Vagina (tissue), 2 donors: ENCODE data around the gene PIGS.

Experiments
- POLR2A ChIP-seq, 2 donors: fragments of 450-650 bp; IDR thresholded peaks; one replicate each; pipeline ENCODE4 v1.6.1; 2017; ENCODE audit warnings: antibody characterized with exemption in 2 of 2, mild to moderate bottlenecking in 2 of 2, moderate library complexity in 2 of 2
- TF ChIP-seq, protein P1 (sequence below), 3 experiments: fragments of 450-650 bp in 2 of 3; fragments of 200-600 bp in 1 of 3; sonication (generic) in 1 of 3; IDR thresholded peaks; one replicate each; pipeline ENCODE4 v1.5.1; 2017 to 2019; ENCODE audit warnings: antibody characterized with exemption in 3 of 3, mild to moderate bottlenecking in 2 of 3, moderate library complexity in 2 of 3

DNA sequence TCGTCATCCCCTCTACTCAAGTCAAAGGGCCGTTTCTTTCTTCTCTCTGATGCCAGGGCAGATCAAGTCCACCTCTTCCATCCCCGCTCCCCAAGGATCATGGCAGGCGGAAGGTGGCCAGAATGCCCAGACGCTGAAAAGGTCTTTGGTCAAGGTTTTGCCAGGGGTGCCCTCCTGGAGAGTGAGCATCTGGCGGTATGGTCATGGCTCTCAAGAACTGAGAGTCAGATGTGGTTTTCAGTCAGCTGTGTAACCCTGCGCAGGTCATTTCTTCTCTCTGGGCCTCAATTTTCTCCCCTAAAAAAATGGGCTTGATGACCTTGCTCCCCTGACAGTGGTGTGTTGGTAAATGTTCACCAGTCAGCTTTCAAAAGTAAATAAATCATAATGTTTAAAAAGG is 52.7 kb downstream of the PIGS start:
- no peak for TF ChIP-seq POLR2A (IDR thresholded peaks at IDR 0.05)
- TF ChIP-seq, protein P1, sequence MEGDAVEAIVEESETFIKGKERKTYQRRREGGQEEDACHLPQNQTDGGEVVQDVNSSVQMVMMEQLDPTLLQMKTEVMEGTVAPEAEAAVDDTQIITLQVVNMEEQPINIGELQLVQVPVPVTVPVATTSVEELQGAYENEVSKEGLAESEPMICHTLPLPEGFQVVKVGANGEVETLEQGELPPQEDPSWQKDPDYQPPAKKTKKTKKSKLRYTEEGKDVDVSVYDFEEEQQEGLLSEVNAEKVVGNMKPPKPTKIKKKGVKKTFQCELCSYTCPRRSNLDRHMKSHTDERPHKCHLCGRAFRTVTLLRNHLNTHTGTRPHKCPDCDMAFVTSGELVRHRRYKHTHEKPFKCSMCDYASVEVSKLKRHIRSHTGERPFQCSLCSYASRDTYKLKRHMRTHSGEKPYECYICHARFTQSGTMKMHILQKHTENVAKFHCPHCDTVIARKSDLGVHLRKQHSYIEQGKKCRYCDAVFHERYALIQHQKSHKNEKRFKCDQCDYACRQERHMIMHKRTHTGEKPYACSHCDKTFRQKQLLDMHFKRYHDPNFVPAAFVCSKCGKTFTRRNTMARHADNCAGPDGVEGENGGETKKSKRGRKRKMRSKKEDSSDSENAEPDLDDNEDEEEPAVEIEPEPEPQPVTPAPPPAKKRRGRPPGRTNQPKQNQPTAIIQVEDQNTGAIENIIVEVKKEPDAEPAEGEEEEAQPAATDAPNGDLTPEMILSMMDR (IDR thresholded peaks at IDR 0.05): no peak
